ENCODE results near the gene TSPAN18.

The TSPAN18 gene

GRCh38 chr11:44765026-44765595, 38.3 kb downstream of the TSPAN18 start:
- Histone ChIP-seq H3K79me1 (replicated peaks; ENCODE audit: low read length, poor library complexity, severe bottlenecking) (no peaks in the 10 kb centered on the region), H3K27me3 (ENCODE audit: control insufficient read depth in 1 of 2, insufficient read depth in 1 of 2, low read length in 2 of 2) (no peaks in the 10 kb centered on the region), H4K91ac (ENCODE audit: low read length) (no peak overlapping the region), H2AK5ac (ENCODE audit: low read length, severe bottlenecking) (no peak overlapping the region), H3K18ac (ENCODE audit: low read depth in 1 of 2, low read length in 2 of 2) (peak overlapping the region in 1 of 2 experiments; percentile 14), H3K4me1 (ENCODE audit: control insufficient read depth, insufficient read depth, low read depth, low read length) (peaks cover 22% of the 10 kb centered on the region), H3K4me3 (ENCODE audit: insufficient read depth in 1 of 2, low read depth in 1 of 2, low read length in 2 of 2) (no peak overlapping the region), H2BK120ac (ENCODE audit: low read depth, low read length) (no peak overlapping the region), H4K8ac (ENCODE audit: low read length) (no peak overlapping the region), H2BK15ac (ENCODE audit: low read depth, poor library complexity, severe bottlenecking) (no peak overlapping the region), H3K9ac (ENCODE audit: low read length) (no peak overlapping the region), H3K23ac (ENCODE audit: low read length in 2 of 2) (no peak overlapping the region), H3K4me2 (ENCODE audit: low read length, poor library complexity, severe bottlenecking) (no peak overlapping the region), H3K14ac (ENCODE audit: low read length in 2 of 2) (no peak overlapping the region), H3K9me3 (ENCODE audit: control insufficient read depth, low read length) (no peaks in the 10 kb centered on the region), H2BK12ac (ENCODE audit: low read length in 2 of 2) (no peak overlapping the region), H2AFZ (ENCODE audit: low read depth, low read length) (no peak overlapping the region), H3K36me3 (ENCODE audit: control insufficient read depth in 1 of 2, insufficient read depth in 2 of 2, low read depth in 1 of 2, low read length in 2 of 2) (no peaks in the 10 kb centered on the region), H3K27ac (ENCODE audit: low read length, poor library complexity, severe bottlenecking) (no peak overlapping the region), H3K4ac (ENCODE audit: low read depth in 1 of 2, low read length in 2 of 2) (no peak overlapping the region), H2BK5ac (ENCODE audit: low read depth, low read length, poor library complexity, severe bottlenecking) (no peak overlapping the region)
- no peak for DNase-seq
- WGBS, result 96% methylated on average over 8 of the region's 8 CpGs

- Histone ChIP-seq H3K27me3 (ENCODE audit: control insufficient read depth in 1 of 2, insufficient read depth in 1 of 2, low read length in 2 of 2) (no peaks in the 10 kb centered on the region), H3K23ac (ENCODE audit: low read length in 2 of 2) (no peak overlapping the region), H2AFZ (ENCODE audit: low read depth, low read length) (no peak overlapping the region), H3K14ac (ENCODE audit: low read length in 2 of 2) (no peak overlapping the region), H3K4ac (ENCODE audit: low read depth in 1 of 2, low read length in 2 of 2) (peak overlapping the region in 1 of 2 experiments; percentile 8), H3K27ac (ENCODE audit: low read length, poor library complexity, severe bottlenecking) (no peak overlapping the region), H3K4me1 (ENCODE audit: control insufficient read depth, insufficient read depth, low read depth, low read length) (peaks cover 22% of the 10 kb centered on the region), H4K8ac (ENCODE audit: low read length) (no peak overlapping the region), H3K4me2 (ENCODE audit: low read length, poor library complexity, severe bottlenecking) (no peak overlapping the region), H3K18ac (ENCODE audit: low read depth in 1 of 2, low read length in 2 of 2) (peak overlapping the region; percentile 11 to 41), H3K9me3 (ENCODE audit: control insufficient read depth, low read length) (no peaks in the 10 kb centered on the region), H3K79me1 (replicated peaks; ENCODE audit: low read length, poor library complexity, severe bottlenecking) (no peaks in the 10 kb centered on the region), H2BK120ac (ENCODE audit: low read depth, low read length) (no peak overlapping the region), H2AK5ac (ENCODE audit: low read length, severe bottlenecking) (no peak overlapping the region), H2BK15ac (ENCODE audit: low read depth, poor library complexity, severe bottlenecking) (no peak overlapping the region), H4K91ac (ENCODE audit: low read length) (peak overlapping the region; percentile 53), H3K36me3 (ENCODE audit: control insufficient read depth in 1 of 2, insufficient read depth in 2 of 2, low read depth in 1 of 2, low read length in 2 of 2) (no peaks in the 10 kb centered on the region), H2BK5ac (ENCODE audit: low read depth, low read length, poor library complexity, severe bottlenecking) (no peak overlapping the region), H3K4me3 (ENCODE audit: insufficient read depth in 1 of 2, low read depth in 1 of 2, low read length in 2 of 2) (no peak overlapping the region), H3K9ac (ENCODE audit: low read length) (peak overlapping the region; percentile 71), H2BK12ac (ENCODE audit: low read length in 2 of 2) (peak overlapping the region in 1 of 2 experiments; percentile 3)
- 100% methylated on average over 3 of the region's 3 CpGs for WGBS
- no peak for DNase-seq
These were observed 38.9 kb downstream of the TSPAN18 start for GRCh38 chr11:44765676-44766075.

GRCh38 chr11:44766112-44766971, 39.6 kb downstream of the TSPAN18 start:
- Histone ChIP-seq H3K79me1 (replicated peaks; ENCODE audit: low read length, poor library complexity, severe bottlenecking) (no peaks in the 10 kb centered on the region), H3K9ac (ENCODE audit: low read length) (peak overlapping the region; percentile 71), H3K23ac (ENCODE audit: low read length in 2 of 2) (no peak overlapping the region), H3K36me3 (ENCODE audit: control insufficient read depth in 1 of 2, insufficient read depth in 2 of 2, low read depth in 1 of 2, low read length in 2 of 2) (no peaks in the 10 kb centered on the region), H3K4me3 (ENCODE audit: insufficient read depth in 1 of 2, low read depth in 1 of 2, low read length in 2 of 2) (peak overlapping the region in 1 of 2 experiments; percentile 27), H2BK15ac (ENCODE audit: low read depth, poor library complexity, severe bottlenecking) (peak overlapping the region; percentile 48), H3K4ac (ENCODE audit: low read depth in 1 of 2, low read length in 2 of 2) (peak overlapping the region in 1 of 2 experiments; percentile 8), H3K18ac (ENCODE audit: low read depth in 1 of 2, low read length in 2 of 2) (peak overlapping the region; percentile 42 to 65), H3K9me3 (ENCODE audit: control insufficient read depth, low read length) (no peaks in the 10 kb centered on the region), H3K27ac (ENCODE audit: low read length, poor library complexity, severe bottlenecking) (peak overlapping the region; percentile 18), H4K91ac (ENCODE audit: low read length) (peak overlapping the region; percentile 92), H3K27me3 (ENCODE audit: control insufficient read depth in 1 of 2, insufficient read depth in 1 of 2, low read length in 2 of 2) (no peaks in the 10 kb centered on the region), H2BK120ac (ENCODE audit: low read depth, low read length) (peak overlapping the region; percentile 66), H3K4me2 (ENCODE audit: low read length, poor library complexity, severe bottlenecking) (no peak overlapping the region), H2AK5ac (ENCODE audit: low read length, severe bottlenecking) (no peak overlapping the region), H3K4me1 (ENCODE audit: control insufficient read depth, insufficient read depth, low read depth, low read length) (peaks cover 18% of the 10 kb centered on the region), H2AFZ (ENCODE audit: low read depth, low read length) (no peak overlapping the region), H2BK12ac (ENCODE audit: low read length in 2 of 2) (peak overlapping the region; percentile 20 to 76), H4K8ac (ENCODE audit: low read length) (peak overlapping the region; percentile 43), H3K14ac (ENCODE audit: low read length in 2 of 2) (no peak overlapping the region), H2BK5ac (ENCODE audit: low read depth, low read length, poor library complexity, severe bottlenecking) (no peak overlapping the region)
- 18% methylated on average over 8 of the region's 8 CpGs for WGBS
- peak; percentile 94 for DNase-seq

- no peak overlapping the region for H3K27ac ChIP-seq (ENCODE audit: low read length, poor library complexity, severe bottlenecking)
- peaks cover 3% of the 10 kb centered on the region for H3K9me3 ChIP-seq (ENCODE audit: control insufficient read depth, low read length)
- H3K4me3 ChIP-seq (ENCODE audit: insufficient read depth in 1 of 2, low read depth in 1 of 2, low read length in 2 of 2), result peak overlapping the region in 1 of 2 experiments; percentile 27
- H3K79me1 ChIP-seq (replicated peaks; ENCODE audit: low read length, poor library complexity, severe bottlenecking), result no peaks in the 10 kb centered on the region
- H2BK120ac ChIP-seq (ENCODE audit: low read depth, low read length), result peak overlapping the region; percentile 66
- peak overlapping the region; percentile 20 to 76 for H2BK12ac ChIP-seq (ENCODE audit: low read length in 2 of 2)
- H3K36me3 ChIP-seq (ENCODE audit: control insufficient read depth in 1 of 2, insufficient read depth in 2 of 2, low read depth in 1 of 2, low read length in 2 of 2), result no peaks in the 10 kb centered on the region
- DNase-seq, result peak; percentile 94
- H3K27me3 ChIP-seq (ENCODE audit: control insufficient read depth in 1 of 2, insufficient read depth in 1 of 2, low read length in 2 of 2), result no peaks in the 10 kb centered on the region
- H3K4ac ChIP-seq (ENCODE audit: low read depth in 1 of 2, low read length in 2 of 2), result no peak overlapping the region
- peak overlapping the region; percentile 71 for H3K9ac ChIP-seq (ENCODE audit: low read length)
- no peak overlapping the region for H3K4me2 ChIP-seq (ENCODE audit: low read length, poor library complexity, severe bottlenecking)
- H3K18ac ChIP-seq (ENCODE audit: low read depth in 1 of 2, low read length in 2 of 2), result peak overlapping the region; percentile 42 to 65
- no peak overlapping the region for H2BK5ac ChIP-seq (ENCODE audit: low read depth, low read length, poor library complexity, severe bottlenecking)
- peak overlapping the region; percentile 92 for H4K91ac ChIP-seq (ENCODE audit: low read length)
- no peak overlapping the region for H3K14ac ChIP-seq (ENCODE audit: low read length in 2 of 2)
- no peak overlapping the region for H2AFZ ChIP-seq (ENCODE audit: low read depth, low read length)
- peak overlapping the region; percentile 43 for H4K8ac ChIP-seq (ENCODE audit: low read length)
- no peak overlapping the region for H3K23ac ChIP-seq (ENCODE audit: low read length in 2 of 2)
- no peak overlapping the region for H2AK5ac ChIP-seq (ENCODE audit: low read length, severe bottlenecking)
- peaks cover 16% of the 10 kb centered on the region for H3K4me1 ChIP-seq (ENCODE audit: control insufficient read depth, insufficient read depth, low read depth, low read length)
- H2BK15ac ChIP-seq (ENCODE audit: low read depth, poor library complexity, severe bottlenecking), result peak overlapping the region; percentile 48
These were observed 40.2 kb downstream of the TSPAN18 start for GRCh38 chr11:44766972-44767278.

Measured in mesenchymal stem cell (in vitro differentiated cells and primary cell).